Measurements from ENCODE around the gene WBP11. TPM values are rescaled to one million over a fixed set of nuclear protein-coding genes. Genes with fewer than 3 reads are reported as not detected.

WBP11 gene
- total and polyA plus RNA-seq, 2 of the 13 experiments (the other 11 are each of a cell fraction or from before 2014, with no cell fraction given), result 7.6 to 31.0 TPM

DNA sequence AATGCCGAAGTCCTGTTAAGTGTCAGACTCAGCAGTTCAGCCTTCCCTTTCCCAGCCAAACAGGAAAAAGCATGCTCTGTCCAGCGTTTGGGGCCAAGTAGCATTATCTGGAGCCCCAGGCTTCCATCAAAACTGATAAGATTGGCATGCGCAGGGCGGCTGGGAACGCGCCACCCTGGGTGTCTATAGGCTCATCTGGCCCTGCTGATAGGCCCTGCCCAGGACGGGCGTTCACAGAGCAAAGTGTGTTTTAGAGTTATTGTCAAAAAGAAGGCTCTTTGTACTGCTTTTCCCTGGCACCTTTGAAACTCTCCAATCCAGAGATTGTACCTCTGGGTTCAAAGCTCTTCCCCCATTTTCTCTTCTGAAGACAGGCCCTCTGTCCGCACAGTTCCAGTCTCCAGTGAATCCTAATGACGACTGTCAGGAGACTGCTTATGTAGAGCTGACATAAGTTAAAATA lies 40.2 kb upstream of the WBP11 start, which contains the start of gene ART4 (continued):
- TF ChIP-seq, protein P1, sequence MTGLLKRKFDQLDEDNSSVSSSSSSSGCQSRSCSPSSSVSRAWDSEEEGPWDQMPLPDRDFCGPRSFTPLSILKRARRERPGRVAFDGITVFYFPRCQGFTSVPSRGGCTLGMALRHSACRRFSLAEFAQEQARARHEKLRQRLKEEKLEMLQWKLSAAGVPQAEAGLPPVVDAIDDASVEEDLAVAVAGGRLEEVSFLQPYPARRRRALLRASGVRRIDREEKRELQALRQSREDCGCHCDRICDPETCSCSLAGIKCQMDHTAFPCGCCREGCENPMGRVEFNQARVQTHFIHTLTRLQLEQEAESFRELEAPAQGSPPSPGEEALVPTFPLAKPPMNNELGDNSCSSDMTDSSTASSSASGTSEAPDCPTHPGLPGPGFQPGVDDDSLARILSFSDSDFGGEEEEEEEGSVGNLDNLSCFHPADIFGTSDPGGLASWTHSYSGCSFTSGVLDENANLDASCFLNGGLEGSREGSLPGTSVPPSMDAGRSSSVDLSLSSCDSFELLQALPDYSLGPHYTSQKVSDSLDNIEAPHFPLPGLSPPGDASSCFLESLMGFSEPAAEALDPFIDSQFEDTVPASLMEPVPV (CRISPR knock-in tag; IDR thresholded peaks at IDR 0.05), result 0 out of 2 replicates have a peak, but pooled peaks have one; percentile 46
- TF ChIP-seq ZNF274 (CRISPR knock-in tag; IDR thresholded peaks at IDR 0.05) (no peak), TMF1 (CRISPR knock-in tag; IDR thresholded peaks at IDR 0.05; ENCODE audit: low read depth) (peak; percentile 70; the same call in 1 of the 2 replicates), MATR3 (CRISPR knock-in tag; IDR thresholded peaks at IDR 0.05) (no peak), ZNF790 (CRISPR knock-in tag; IDR thresholded peaks at IDR 0.05; ENCODE audit: borderline replicate concordance) (no peak), CENPX (CRISPR knock-in tag; IDR thresholded peaks at IDR 0.05) (no peak), ZNF124 (CRISPR knock-in tag; IDR thresholded peaks at IDR 0.05) (no peak), SIX4 (CRISPR knock-in tag; IDR thresholded peaks at IDR 0.05) (no peak), ETS1 (CRISPR knock-in tag; IDR thresholded peaks at IDR 0.05) (no peak), STAT5B (CRISPR knock-in tag; IDR thresholded peaks at IDR 0.05) (no peak), RARA (CRISPR knock-in tag; IDR thresholded peaks at IDR 0.05) (peak; percentile 6; the same call in 1 of the 2 replicates), ZMYM4 (CRISPR knock-in tag; IDR thresholded peaks at IDR 0.05) (peak; percentile 71), FOXP4 (CRISPR knock-in tag; IDR thresholded peaks at IDR 0.05) (peak; percentile 62; the same call in 1 of the 2 replicates), PHF21A (CRISPR knock-in tag; IDR thresholded peaks at IDR 0.05) (peak; percentile 77), MED1 (CRISPR knock-in tag; IDR thresholded peaks at IDR 0.05) (0 out of 2 replicates have a peak, but pooled peaks have one; percentile 34), ZNF446 (CRISPR knock-in tag; IDR thresholded peaks at IDR 0.05) (no peak), NFKBIZ (CRISPR knock-in tag; IDR thresholded peaks at IDR 0.05) (no peak), ZBTB7B (CRISPR knock-in tag; IDR thresholded peaks at IDR 0.05) (peak; percentile 28; the same call in 1 of the 2 replicates), ZSCAN30 (CRISPR knock-in tag; IDR thresholded peaks at IDR 0.05) (no peak), MEIS2 (CRISPR knock-in tag; IDR thresholded peaks at IDR 0.05) (0 out of 2 replicates have a peak, but pooled peaks have one; percentile 41), ZNF782 (CRISPR knock-in tag; IDR thresholded peaks at IDR 0.05; ENCODE audit: borderline replicate concordance) (no peak), FOSL2 (CRISPR knock-in tag; IDR thresholded peaks at IDR 0.05) (no peak; the same call in 1 of the 2 replicates), ARID2 (CRISPR knock-in tag; IDR thresholded peaks at IDR 0.05; ENCODE audit: borderline replicate concordance) (no peak)
- TF ChIP-seq, protein P2, sequence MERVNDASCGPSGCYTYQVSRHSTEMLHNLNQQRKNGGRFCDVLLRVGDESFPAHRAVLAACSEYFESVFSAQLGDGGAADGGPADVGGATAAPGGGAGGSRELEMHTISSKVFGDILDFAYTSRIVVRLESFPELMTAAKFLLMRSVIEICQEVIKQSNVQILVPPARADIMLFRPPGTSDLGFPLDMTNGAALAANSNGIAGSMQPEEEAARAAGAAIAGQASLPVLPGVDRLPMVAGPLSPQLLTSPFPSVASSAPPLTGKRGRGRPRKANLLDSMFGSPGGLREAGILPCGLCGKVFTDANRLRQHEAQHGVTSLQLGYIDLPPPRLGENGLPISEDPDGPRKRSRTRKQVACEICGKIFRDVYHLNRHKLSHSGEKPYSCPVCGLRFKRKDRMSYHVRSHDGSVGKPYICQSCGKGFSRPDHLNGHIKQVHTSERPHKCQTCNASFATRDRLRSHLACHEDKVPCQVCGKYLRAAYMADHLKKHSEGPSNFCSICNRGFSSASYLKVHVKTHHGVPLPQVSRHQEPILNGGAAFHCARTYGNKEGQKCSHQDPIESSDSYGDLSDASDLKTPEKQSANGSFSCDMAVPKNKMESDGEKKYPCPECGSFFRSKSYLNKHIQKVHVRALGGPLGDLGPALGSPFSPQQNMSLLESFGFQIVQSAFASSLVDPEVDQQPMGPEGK (CRISPR knock-in tag; IDR thresholded peaks at IDR 0.05), result peak; percentile 68
- TF ChIP-seq, protein P3, sequence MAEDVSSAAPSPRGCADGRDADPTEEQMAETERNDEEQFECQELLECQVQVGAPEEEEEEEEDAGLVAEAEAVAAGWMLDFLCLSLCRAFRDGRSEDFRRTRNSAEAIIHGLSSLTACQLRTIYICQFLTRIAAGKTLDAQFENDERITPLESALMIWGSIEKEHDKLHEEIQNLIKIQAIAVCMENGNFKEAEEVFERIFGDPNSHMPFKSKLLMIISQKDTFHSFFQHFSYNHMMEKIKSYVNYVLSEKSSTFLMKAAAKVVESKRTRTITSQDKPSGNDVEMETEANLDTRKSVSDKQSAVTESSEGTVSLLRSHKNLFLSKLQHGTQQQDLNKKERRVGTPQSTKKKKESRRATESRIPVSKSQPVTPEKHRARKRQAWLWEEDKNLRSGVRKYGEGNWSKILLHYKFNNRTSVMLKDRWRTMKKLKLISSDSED (CRISPR knock-in tag; IDR thresholded peaks at IDR 0.05), result no peak
